Measurements from ENCODE around the gene AKAP13.

AKAP13 gene

DNA sequence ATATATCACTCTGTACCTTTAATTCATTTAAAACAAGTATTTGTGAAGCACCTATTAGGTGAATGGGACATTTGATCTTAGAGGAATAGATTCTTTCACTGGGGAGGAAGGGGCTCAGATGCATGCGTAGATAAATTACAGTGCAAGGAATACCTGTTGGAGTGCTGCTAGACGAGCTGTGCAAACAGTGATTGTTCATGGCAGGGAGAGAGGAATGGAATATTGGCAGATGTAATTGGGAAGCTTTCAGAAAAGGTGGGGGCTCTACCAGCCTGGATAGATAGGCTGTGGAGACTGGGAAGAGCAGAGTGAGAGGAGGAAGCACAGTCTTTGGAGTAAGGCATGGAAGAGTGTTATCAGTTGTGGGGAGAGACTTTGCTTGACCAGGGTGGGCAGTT is 116.8 kb downstream of the AKAP13 start:
- in situ Hi-C loops (cut with MboI; ENCODE audit: low sequenced_read_pairs), result no loop called here

DNA sequence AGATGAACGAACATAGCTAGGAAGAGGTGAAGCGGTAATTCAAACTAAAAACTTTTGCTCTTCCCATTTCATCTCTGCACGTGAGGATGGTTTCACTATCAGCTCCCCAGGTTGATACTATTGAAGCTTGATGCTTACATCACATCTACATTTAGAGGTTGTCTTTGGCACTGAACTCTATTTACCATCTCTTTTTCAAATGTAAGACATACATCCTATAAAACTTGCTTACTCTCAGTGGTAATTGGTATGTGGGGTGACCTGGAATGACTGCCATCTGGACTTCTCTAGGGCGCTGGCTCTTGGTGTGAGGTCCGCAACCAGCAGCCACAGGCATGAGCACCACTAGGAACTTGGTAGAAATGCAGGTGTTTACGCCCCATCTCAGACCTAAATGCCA is 118.1 kb downstream of the AKAP13 start:
- in situ Hi-C loops (cut with MboI; ENCODE audit: low sequenced_read_pairs), result no loop called here

DNA sequence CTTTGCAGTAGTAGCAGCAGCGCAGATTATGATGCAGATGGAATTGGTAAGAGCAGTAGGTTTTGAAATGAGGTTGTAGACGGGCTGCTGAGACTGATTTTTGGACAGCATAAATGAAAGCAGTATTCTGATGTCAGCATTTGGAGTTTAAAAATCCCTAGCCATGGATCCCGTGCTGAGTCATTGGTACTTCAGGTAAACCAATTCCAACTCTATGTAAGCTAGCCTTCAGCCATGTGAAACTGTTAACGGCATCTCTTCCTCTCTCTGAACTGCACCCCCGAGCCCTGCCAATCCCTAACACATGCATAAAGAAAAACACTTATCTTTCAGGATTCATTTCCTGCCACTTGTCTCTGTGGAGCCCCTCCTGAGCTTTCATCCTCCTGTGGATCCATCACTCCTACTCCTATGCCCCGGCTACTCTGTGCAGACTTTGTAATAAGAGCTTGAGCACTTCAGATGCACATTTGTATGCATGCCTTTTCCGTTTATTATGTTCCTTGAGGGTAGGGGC is 119.0 kb downstream of the AKAP13 start:
- in situ Hi-C loops (cut with MboI; ENCODE audit: low sequenced_read_pairs), result no loop called here

DNA sequence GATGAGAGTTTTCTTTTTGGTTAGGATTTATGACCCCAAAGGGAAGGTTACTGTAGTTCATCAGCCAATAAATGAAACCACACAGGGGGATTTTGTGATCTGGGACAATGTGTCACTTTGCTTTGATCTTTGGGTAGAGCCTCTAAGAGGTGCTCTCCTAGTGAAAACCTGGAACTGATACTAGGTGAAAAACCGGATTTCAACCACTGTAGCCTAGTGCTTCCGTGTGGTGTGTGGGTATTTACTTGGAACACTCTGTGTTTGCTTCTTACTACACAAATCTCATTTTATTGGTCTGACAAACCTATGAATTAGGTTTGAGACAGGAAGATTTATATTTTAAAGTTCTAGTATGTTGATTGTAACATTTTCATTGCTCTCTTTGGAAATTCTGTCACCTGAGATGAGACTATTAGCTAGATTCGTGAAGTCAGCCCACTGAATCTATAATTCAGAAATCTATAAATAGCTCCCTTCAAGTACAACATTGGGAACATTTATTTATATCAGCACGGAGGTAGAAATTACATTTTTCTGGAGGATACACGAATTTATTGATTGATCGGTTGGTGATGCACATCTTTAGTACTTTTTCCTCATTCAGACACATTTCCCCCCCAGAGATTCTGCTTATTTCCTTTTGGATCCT is 119.8 kb downstream of the AKAP13 start:
- in situ Hi-C loops (cut with MboI; ENCODE audit: low sequenced_read_pairs), result no loop called here

DNA sequence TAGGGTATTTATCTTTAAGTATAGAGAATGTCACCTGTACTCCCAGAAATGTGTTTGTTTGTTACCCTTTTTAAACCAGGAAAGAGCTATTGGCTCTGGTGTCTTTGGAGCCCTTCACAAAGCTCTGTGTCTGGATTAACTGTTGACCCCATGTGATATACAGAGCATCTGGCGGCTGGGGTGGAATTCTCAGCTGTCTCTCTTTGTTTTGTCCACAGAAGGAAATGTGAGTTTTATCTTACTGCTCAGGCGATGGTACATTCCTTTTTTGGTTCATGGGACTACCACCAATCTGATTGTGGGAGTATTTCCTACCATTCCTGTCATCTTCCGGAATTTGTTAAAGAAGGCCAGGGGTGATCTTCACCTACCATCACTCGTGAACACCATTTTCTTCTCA is 120.3 kb downstream of the AKAP13 start:
- in situ Hi-C loops (cut with MboI; ENCODE audit: low sequenced_read_pairs), result no loop called here

DNA sequence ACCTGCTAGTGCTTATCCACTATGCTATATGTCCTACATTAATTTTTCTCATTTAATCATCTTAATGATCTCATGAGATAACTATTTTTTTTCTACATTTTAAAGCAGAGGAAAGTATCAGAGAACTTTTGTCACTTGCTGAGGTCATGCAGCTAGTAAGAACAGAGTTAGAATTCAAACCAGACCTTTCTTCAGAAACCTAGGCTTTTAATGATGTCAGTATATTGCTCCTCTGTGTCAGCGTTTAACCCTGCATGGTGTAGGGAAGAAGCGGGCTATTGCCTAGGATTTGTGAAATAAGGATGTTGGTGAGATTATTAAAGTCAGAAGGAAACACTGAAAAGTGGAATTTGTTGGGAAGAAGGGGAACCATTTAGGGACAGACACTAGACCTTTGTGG is 121.2 kb downstream of the AKAP13 start:
- in situ Hi-C loops (cut with MboI; ENCODE audit: low sequenced_read_pairs), result no loop called here

DNA sequence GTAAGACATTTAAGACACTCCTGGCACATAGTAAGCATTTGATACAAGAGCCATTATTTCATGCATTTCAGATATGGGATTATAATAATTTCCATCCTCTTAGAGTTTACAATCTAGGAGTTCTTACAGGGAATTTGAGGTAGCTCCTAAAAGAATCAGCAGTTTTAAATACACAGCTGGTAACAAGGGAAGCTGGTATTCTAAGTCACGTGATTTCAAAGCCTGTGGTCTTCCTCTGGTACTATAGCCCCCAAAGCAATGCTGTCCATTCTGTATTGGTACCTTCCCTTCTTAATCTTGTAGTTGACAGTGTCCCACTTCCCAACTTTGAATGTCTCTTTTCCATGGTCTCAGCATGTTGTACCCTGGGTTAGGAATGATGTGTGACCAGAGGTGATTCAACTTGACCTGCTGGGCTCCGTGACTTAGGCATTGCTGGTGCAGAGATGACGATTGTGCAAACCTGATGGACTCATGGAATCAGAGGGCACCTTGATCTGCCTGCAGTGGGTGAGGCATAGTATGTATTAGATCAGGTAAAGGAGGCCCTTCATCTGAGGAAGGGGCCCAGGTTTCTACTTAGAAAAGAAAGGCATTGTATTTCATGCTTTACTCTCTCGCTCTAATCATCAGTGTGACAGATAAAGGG is 122.9 kb downstream of the AKAP13 start:
- in situ Hi-C loops (cut with MboI; ENCODE audit: low sequenced_read_pairs), result no loop called here

DNA sequence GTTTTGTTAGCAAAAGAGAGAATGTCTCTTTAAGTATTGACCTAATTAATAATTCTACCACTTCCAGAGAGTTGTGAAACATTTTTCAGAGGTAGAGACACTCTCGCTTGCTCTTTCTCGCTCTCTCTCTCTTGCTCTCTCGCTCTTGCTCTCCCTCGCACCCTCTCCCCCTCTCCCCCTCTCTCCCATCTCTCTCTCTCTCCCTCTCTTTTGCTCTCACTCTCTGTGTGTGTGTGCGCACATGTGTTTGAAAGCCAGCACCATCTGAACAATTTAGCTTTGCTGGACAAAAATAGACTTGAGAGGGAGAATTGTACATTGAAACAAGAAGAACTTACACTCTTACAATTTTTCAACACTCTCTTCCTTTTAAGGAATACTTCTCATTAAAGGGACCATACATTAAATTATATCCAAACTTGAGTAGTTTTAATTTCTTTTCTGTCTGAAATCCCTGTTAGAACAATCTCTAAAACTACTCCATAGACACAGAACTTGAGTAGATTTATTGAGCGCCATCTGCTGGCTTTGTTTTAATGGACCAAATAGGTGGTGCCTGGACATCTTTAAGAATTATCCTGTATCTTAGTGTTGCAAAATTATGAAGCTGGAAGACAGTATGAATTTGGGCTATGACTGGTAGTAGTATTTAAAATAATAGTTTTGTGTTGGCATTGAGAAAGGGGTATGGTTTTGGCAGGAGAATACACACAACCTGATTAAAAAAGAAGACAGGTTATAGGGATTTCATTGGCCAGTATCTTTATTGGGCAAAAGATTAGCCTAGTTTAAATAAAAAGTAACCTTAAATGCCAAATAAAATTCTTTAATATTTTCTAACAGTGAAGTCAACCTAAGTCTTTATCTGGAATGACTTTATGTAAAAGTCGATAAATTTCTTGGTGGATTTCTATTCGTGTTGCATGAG is 124.6 kb downstream of the AKAP13 start:
- in situ Hi-C loops (cut with MboI; ENCODE audit: low sequenced_read_pairs), result no loop called here

DNA sequence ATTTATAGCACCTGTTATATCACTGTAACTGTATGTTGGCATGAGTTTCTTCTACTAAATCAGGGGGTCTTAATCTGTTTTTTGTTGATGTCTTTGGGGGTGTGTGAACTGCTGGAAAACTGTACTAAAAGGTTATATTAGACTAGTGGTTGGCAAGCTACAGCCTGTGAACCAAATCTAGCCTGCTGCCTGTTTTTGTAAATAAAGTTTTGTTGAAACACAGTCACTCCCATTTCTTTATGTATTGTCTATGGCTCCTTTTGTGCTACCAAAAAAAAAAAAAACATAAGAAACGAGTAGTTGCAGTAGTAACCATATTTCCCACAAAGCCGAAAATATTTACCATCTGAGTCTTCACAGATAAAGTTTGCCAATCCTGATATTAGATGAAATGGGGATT is 126.7 kb downstream of the AKAP13 start:
- in situ Hi-C loops (cut with MboI; ENCODE audit: low sequenced_read_pairs), result no loop called here

DNA sequence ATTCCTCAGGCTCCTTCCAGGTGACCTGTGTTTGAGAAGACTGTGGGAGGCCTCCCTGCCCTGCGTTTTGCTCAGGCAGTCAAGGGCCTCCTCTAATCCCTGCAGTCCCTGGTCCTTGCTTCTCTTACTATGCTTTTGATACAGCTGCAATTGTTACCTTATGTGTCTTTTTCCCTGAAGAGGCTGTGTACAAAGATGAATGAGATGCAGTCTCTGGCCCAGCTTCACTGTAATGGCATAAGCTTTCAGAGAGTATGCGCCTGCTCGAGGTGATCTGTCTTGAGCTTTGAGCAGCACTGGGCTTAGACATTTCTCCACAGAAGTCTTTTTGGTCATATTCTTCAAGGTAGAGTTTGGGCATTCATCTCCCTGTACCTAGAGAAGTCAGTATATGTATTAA is 129.6 kb downstream of the AKAP13 start:
- in situ Hi-C loops (cut with MboI; ENCODE audit: low sequenced_read_pairs), result no loop called here

DNA sequence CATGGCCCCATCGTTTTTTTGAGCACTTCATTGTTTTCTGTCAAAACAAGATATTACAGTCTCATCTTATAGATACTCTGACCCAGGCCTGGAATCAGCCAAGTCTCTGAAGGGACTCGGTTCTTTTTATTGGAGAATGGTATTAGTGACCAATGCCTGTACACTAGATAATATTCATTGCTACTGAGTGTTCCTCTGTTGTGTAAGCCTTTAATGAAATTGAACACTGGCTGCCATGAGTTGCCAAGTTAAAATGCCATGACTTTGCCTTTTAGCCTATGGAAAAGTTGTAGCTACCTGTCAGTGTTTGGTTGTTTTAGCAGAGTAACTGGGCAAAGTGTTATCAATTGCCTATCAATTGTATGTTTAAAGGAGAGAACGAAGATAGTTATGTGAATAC is 134.0 kb downstream of the AKAP13 start:
- in situ Hi-C loops (cut with MboI; ENCODE audit: low sequenced_read_pairs), result no loop called here

DNA sequence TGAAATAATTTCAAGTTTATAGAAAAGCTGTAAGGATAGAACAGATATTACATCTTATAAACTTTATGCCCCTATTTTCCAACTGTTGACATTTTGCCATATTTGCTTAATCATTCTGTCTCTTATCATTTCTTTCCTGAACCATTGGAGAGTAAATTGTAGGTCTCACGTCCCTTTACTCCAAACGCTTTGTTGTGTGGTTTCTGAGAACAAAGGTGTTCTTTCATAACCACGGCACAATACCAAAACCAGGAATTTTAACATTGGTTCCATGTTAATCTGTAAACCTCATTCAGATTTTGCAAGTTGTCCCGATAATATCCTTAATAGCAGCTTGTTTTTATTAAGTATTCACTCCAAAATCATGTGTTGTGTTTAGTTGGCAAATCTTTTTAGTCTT is 134.8 kb downstream of the AKAP13 start:
- in situ Hi-C loops (cut with MboI; ENCODE audit: low sequenced_read_pairs), result no loop called here

DNA sequence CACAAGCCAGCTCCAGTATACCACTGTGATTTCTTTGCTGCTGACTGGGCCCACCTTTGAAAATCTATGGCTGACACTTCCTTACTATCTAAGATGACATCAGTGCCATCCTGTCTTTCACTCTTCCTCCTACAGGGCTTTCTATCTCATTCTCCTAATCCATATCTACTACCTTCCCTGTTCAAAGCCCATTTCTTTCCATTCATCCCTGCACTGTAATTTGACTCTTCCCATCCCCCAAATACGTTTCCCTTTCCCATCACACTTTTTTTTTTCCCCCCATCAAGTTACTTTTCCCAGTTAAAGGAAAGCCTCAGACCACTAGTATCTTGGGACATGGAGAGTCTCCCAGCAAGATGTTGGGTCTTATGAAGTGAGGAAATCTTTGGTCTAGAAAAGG is 136.7 kb downstream of the AKAP13 start:
- in situ Hi-C loops (cut with MboI; ENCODE audit: low sequenced_read_pairs), result no loop called here

DNA sequence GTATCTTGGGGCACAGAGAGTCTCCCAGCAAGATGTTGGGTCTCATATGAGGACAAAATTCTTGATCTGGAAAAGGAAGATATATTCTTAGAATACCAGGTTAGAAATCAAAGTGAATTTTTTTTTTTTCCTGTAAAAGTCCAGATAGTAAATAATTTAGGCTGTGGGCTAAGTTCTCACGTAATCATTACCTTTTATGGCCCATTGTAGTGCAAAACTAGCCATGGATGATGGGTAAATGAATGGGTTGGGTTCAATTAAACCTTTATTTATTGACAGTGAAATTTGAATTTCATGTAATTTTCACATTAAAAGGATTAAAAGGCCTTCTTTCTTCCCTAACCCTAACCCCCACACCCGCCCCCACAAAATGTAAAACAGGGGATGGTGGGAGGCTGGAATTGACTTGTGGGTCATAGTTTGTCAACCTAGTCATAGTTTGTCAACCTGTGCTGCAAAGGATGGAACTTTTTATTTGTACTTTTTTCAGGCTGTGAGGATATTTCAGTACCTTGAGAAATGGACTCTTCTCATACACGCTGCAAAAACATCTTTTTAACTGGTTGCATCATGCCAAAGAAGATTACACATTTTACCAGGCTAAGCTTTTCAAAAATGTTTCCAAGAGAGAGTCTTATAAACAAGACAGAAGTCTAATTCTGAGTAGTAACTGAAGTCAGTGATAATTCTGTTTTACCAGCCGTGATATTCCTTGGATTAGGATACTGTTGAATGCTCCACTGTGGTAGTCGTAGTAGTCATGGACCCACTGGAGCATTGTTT is 138.8 kb downstream of the AKAP13 start:
- in situ Hi-C loops (cut with MboI; ENCODE audit: low sequenced_read_pairs), result no loop called here

DNA sequence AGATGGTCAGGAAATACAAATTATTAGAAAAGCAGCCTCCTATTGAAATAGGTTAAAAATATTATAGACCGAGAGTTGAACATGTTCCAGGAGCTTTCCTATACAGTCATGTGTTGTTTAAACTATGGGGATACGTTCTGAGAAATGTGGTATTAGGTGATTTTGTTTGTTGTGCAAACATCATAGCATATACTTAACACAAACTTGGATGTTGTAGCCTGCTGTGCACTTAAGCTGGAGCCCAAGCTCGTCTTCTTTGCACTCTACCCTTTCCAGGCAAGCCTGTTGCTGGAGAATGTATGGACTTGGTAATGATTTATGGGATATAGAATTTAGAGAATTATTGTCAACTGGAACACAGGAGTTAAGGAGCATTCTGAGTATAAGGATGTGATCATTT is 140.2 kb downstream of the AKAP13 start:
- in situ Hi-C loops (cut with MboI; ENCODE audit: low sequenced_read_pairs), result no loop called here

DNA sequence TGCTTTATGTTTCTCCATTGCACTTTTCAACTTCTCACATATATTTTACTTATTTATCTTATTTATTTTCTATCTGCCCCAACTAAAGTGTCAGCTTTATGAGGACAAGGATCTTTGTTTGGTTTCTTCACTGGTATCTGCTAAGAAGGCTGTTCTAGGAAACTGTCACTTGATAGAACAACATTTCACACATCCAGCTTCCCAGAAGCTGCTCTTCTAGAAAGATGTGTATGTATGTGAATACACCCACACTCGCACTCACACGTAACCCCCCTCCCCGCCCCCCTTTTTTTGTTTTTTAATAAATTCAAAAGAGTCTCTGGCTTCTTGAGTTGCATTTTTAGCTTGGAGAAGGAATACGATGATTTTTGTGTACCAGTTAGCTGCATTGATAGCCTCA is 143.1 kb downstream of the AKAP13 start:
- in situ Hi-C loops (cut with MboI; ENCODE audit: low sequenced_read_pairs), result no loop called here

DNA sequence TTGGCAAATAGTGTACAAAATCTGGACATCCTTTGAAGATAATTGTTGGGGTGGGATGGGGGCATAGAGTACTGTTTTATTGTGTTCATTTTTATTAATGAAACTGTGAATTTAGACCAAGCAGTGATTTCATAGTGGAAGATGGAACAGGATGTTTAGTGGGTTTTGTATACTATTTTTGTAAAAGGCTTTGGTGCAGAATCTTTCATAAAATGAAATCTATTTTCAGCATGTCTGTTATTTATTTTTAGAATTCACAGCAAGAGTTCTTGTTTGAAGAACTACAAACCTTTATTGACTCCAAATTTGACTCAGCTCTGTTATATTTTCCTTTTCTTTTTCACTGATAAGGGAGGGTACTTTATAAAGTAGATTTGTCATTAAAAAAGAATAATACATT is 145.4 kb downstream of the AKAP13 start:
- in situ Hi-C loops (cut with MboI; ENCODE audit: low sequenced_read_pairs), result no loop called here

DNA sequence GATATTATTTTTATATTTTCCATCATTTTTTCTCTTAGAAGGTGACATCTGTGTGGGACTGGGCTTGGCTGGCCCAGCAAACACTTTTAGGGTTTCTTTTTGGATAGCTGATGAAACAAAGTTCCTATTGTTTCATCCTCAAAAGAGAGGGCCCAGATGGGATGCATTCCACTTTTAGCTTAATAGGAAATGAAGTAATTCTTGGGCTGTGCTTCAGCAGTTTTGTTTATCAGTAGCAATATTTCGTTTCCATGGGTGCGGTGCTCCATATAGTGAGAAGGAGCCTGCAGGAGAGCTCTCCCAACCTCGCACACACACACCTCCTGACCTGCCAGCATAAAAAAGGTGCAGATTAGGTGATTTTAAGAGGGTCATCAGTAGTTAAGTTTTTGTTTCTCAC is 147.5 kb downstream of the AKAP13 start:
- in situ Hi-C loops (cut with MboI; ENCODE audit: low sequenced_read_pairs), result no loop called here

DNA sequence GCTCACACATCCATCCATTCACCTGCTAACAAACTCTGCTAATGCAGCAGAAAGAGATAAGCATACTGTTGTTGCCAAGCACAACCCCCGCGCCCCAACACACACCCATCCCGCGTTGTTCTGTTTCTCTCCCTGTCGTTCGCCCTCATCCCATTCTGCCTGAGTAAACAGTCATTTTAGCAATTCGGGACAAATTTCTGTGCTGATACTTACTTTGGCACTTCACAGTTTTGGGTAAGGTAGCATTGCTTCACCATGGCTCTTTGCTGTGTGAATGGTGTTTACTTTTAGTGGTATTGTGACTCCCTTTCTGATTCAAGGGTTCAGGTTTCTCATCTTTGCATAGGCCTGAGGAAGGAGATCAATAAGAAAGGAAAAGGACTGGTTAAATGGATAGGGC is 149.7 kb downstream of the AKAP13 start:
- in situ Hi-C loops (cut with MboI; ENCODE audit: low sequenced_read_pairs), result no loop called here

DNA sequence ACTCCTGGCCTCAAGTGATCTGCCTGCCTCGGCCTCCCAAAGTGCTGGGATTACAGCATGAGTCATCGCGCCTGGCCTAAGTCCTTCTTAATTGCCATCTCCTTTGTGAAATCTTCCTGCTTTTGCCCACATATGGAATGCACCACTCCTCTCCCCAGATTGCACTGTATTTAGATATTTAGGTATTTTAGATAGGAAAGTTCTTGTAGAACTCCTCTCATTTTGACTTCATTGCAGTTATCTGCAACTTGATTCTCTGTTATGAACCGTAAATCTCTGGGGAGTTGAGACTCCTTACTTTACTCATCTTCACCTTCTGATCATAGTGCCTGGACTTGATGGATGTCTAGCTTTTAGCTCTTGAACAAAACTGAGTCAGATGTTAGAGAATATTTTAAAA is 150.7 kb downstream of the AKAP13 start:
- in situ Hi-C loops (cut with MboI; ENCODE audit: low sequenced_read_pairs), result no loop called here

DNA sequence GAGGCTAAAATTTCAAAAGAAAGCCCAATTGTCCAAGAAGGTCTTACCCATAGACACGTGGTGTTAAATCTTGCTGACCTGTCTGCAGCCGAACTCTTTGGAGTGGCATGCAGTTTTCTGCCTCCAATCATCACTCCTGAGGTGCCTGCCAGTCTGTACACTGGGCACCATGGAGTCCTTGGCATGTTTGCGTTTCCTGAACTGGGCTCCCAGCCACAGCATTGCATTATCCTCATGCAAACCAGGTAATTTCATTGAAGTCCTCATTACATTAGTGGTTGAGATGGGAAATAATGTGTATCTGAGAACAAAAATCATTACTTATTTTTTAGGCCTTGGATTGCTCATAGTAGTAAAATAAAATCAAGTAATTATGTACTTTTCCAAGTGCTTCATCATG is 152.3 kb downstream of the AKAP13 start:
- in situ Hi-C loops (cut with MboI; ENCODE audit: low sequenced_read_pairs), result no loop called here
